DMS 273 (cell line): Measurements from ENCODE around the gene MED15.
A peak's percentile ranks its signal among the peaks of the same experiment; 100 is the strongest.

Experiments
- DNase-seq: peaks from one replicate; lab custom pipeline; 2025; ENCODE audit not compliant: unreplicated experiment; lab: John Stamatoyannopoulos, UW

Gene MED15

GRCh38 chr22:20568502-20569058 lies 61.2 kb downstream of the MED15 start:
- no peak for DNase-seq

DNA sequence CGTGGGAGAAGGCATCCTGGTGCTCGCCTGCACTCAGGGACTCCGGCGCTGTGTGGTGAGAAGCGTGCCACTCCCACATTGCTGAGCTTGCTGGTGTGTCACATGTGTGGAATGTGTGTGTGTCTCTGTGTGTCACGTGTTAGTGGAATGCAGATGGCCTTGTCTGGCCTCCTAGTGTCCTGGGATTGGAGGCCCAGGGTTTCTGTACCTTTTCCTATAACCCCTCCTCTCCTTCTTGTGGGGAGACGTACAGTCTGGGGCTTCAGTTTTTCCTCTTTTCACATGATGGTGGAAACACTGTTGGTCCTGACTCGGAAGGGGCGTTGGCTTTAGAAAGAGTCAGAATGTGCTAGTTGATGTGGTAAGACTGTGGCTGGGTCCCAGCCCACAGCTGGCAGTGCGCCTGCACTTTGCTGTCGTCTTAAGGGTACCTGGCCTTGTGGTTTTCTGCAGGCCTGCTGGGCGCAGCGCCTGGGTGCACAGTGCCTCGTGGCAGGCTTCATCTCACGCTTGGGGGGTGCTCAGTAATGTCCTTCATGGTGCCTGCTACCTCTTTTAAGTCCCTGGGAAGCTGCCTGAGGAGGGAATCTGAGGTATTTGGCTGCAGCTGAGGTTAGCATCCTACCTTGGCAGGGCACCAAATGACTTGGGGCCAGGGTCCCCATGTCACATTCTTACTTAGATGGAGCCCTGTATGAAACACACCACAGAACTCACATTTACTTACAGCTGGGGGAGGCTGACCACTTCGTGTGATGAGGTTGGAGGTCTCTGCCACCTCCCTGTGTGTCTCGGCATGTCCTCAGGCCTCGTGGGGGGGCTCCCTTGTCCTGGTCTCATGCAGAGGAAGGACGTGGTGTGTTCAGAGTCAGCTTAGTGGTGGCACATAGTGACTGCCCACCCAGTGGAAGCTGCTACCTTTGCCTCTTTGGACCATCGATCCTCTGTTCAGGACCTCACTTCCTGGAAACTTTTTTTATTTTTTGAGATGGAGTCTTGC lies 61.9 kb downstream of the MED15 start:
- no peak for DNase-seq

DNA sequence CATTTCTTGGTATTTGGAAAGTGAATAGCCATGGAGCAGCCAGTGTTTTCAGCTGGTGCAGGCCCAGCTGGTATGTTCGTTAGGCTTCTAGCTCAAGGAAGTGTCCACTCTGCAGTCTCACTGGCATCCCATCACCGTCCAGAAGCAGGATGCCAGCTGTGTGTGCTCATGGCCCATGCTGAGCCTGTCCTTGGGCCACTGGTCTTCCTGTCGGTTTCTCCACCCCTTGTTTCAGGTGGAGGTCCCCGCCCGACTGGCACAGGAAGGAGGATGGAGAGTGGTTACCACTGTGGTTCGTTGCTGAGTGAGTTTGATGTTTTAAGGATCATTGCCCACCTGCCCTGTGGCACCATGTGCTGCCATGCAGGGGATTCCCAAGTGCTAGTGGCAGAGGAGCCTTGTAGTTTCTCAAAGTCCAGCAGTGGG lies 63.7 kb downstream of the MED15 start:
- DNase-seq, result no peak

DNA sequence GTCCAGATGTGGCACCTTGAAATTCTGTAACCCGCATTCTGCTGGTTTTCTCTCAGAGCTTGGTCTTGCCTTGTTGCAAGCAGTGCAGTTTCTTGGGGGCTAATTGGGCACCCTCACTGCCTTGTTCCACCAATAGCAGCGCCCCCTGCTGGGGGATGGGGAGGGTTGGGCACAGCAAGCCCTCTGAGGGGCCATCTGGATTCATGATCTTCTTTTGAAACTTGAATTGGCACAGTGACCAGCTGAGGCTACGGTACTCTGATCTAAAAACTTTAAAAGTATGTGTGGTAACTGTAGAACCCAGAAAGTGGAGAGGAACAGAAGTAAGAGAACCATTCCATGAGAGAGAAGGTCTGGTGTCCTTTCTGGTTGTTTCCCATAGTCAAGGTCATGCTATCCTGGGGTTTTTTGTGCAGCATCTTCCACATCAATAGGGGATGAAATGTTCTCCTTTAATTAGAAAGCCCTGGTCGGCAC lies 64.2 kb downstream of the MED15 start:
- peak; percentile 65 for DNase-seq

DNA sequence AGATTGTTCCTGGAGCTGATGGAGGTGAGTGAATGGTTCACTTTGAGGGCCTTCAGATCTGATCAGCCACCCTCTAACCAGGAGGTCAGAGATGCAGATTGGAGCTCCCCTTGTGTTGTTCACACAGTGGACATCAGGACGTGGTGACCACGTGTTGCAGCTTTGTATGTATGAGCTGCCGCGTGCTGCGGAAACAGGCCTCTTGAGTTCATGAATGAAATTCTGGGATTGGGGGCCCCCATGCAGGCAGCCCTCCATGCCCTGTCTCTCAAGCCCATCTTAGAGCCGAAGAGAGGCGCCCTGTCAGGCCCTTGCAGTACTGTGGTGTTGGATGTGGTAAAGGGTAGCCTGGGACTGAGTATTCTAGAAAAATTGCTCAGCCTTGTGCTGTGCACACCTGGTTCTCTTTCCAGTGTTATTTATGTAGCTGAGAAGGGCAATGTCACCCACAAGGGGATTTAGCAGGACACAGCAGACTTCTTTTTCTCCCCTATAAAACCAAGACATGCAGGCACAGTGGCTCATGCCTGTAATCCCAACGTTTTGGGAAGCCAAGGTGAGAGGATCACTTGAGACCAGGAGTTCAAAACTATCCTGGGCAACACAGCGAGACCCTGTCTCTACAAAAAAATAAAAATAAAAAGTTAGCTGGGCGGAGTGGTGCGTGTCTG lies 64.9 kb downstream of the MED15 start:
- DNase-seq, result no peak

DNA sequence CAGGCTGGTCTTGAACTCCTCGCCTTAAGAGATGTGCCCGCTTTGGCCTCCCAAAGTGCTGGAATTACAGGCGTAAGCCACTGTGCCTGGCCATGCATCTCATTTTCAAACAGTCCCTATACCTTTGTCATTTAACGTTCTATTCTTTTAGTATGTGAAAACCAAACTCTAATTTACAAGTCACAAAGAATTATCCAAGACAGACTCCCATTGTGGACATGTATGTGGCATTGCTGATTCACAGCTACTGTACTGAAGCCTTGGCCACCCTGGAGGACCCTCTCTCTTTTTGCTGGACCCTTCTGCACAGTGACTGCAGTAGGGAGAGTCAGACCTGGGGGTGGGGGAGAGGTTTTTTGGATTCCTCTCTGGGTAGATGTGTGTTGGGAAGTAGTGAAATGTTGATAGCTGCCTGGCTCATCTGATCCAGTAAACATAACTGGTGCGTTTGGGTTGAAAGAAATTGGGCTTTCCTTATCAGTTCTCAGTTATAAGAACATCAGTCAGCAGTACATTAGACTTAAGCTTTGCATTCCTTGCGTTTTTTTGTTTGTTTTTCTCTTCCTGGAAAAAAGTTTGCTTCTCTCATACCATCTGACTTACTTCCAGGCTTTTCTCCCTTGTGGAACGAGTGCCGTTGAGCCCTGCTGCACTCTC lies 65.9 kb downstream of the MED15 start:
- no peak for DNase-seq

DNA sequence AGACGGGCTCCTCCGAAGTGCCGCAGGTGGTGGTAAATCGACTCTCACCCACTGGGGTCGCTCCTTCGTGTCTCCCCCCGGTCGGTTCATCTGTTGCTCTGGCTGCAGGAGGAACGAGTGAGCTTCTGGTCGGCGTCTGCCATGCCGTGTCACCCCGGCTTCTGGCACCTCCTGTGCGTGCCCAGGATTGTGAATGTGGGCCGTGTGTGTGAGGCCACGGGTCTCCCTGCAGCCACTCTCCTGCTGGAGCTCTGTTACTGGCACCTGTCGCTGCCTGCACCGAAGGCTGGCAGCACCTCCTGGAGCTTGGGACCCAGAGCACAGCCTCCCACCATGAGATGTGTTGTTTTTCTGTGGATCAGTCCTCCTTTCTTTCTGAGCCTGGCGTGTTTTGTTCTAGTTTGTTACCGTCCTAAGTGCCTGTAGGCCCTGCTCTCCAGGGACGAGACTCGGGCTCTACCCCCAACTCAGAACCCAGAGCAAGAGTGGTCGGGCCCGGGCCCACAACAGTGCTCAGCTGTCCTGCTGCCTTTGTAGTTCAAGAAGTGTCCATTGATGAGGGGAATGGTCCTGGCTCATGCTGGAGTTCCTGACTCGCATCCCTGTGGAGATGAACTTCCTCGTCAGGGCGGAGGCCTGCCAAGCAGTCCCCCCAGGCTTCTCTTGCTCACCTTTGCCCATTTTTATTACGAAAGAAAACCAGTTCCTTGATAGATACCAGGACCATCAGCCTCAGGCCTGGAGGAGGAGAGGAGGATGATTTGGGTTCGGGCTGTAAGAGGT lies 66.6 kb downstream of the MED15 start:
- DNase-seq, result no peak

DNA sequence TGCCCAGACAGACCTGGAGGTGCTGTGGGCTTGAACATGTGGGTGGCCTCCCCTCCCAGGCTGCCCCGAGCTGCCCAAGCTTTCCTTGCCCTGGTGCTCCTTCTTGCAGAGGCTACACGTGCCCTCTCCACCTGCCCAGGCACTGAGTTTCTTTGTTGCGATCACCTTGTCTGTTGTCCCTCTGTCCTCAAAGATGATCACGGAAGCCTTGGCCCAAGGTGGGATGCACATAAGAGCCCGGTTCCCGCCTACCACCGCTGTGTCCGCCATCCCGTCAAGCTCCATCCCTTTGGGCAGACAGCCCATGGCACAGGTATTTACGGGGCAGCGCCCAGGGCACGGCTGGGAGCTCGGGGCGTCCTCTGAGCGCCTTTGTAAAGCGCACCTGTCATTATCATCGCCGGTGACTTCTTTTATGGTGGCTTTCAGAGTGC lies 67.5 kb downstream of the MED15 start:
- DNase-seq, result no peak

- no peak for DNase-seq
Measured at GRCh38 chr22:20575724-20576444, 68.5 kb downstream of the MED15 start.

- DNase-seq, result no peak
Measured at GRCh38 chr22:20576445-20576816, 69.0 kb downstream of the MED15 start.

GRCh38 chr22:20577045-20577444 lies 69.6 kb downstream of the MED15 start:
- no peak for DNase-seq

DNA sequence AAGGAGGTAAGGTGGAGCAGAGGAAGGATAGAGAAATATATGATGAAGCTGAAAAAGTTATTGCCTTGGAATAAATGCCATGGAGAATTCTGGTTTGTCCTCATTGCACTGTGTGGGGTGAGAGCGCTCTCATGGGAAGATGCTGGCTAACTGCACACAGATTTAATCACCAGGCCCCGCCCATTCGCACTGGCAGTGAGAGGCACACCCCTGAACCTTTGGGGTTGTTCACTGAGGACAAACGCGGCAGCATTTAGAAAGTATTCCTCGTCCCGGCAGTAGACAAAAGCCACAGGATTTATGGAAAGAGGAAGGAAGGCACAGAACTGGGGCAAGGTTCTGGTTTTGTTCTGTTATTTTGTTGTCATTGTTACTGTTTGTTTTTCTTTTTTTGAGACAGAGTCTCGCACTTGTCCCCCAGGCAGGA lies 70.2 kb downstream of the MED15 start:
- no peak for DNase-seq

GRCh38 chr22:20578192-20578591 lies 70.8 kb downstream of the MED15 start:
- DNase-seq, result no peak

- no peak for DNase-seq
Measured at GRCh38 chr22:20578707-20579106, 71.3 kb downstream of the MED15 start.

GRCh38 chr22:20579273-20580120 lies 72.1 kb downstream of the MED15 start:
- DNase-seq, result no peak

GRCh38 chr22:20580179-20580578 lies 72.8 kb downstream of the MED15 start:
- no peak for DNase-seq

GRCh38 chr22:20580611-20581502 lies 73.4 kb downstream of the MED15 start:
- no peak for DNase-seq
